ENCODE results near the gene GUCY1A2. TPM values are rescaled to one million over a fixed set of nuclear protein-coding genes. Genes with fewer than 3 reads are reported as not detected.

The GUCY1A2 gene
- total RNA-seq, 2 donors from 2014 or later = 3.7 to 5.3 TPM

GRCh38 chr11:106745941-106746340 is 272.3 kb downstream of the GUCY1A2 start:
- TF ChIP-seq CTCF (conservative IDR thresholded peaks at IDR 0.05) = no peak
- Mint-ChIP-seq H3K27ac (no peak overlapping the region), H3K9me3 (no peaks in the 10 kb centered on the region), H3K4me3 (no peak overlapping the region), H3K4me1 (peaks cover 6% of the 10 kb centered on the region), H3K36me3 (ENCODE audit: low read depth) (no peaks in the 10 kb centered on the region), H3K27me3 (ENCODE audit: insufficient read depth) (no peaks in the 10 kb centered on the region)
- no peak for DNase-seq
- Histone ChIP-seq H3K4me1 (ENCODE audit: control insufficient read depth, insufficient read depth, low read length) (no peaks in the 10 kb centered on the region), H3K27me3 (ENCODE audit: control insufficient read depth, insufficient read depth, low read length, poor library complexity, severe bottlenecking) (no peaks in the 10 kb centered on the region), H3K4me3 (ENCODE audit: low read length) (no peak overlapping the region), H3K27ac (ENCODE audit: low read depth, low read length) (no peak overlapping the region), H3K36me3 (ENCODE audit: control insufficient read depth, insufficient read depth, low read length) (no peaks in the 10 kb centered on the region), H3K9me3 (ENCODE audit: control insufficient read depth, low read length) (no peaks in the 10 kb centered on the region), H3K9ac (ENCODE audit: extremely low read depth, low read length, poor library complexity, severe bottlenecking) (no peak overlapping the region)
- 79% methylated on average over 1 of the region's 1 CpG; no CpG with 5 or more reads in 1 of the 2 experiments for WGBS, 2 experiments (ENCODE audit: insufficient coverage in 1 of 2, insufficient read length in 1 of 2)

GRCh38 chr11:106733635-106734034 is 284.6 kb downstream of the GUCY1A2 start:
- Mint-ChIP-seq H3K4me3 (no peak overlapping the region), H3K36me3 (ENCODE audit: low read depth) (no peaks in the 10 kb centered on the region), H3K9me3 (peaks cover 4% of the 10 kb centered on the region), H3K27ac (no peak overlapping the region), H3K4me1 (no peaks in the 10 kb centered on the region), H3K27me3 (ENCODE audit: insufficient read depth) (no peaks in the 10 kb centered on the region)
- TF ChIP-seq CTCF (conservative IDR thresholded peaks at IDR 0.05) = no peak
- no peak for DNase-seq
- no peak overlapping the region for H3K4me3 ChIP-seq (ENCODE audit: low read length)
- no peaks in the 10 kb centered on the region for H3K9me3 ChIP-seq (ENCODE audit: control insufficient read depth, low read length)
- H3K27me3 ChIP-seq (ENCODE audit: control insufficient read depth, insufficient read depth, low read length, poor library complexity, severe bottlenecking) = no peaks in the 10 kb centered on the region
- 90 to 91% methylated on average over 3 to 4 of the region's 4 CpGs for WGBS, 2 experiments (ENCODE audit: insufficient coverage in 1 of 2, insufficient read length in 1 of 2)
- no peaks in the 10 kb centered on the region for H3K4me1 ChIP-seq (ENCODE audit: control insufficient read depth, insufficient read depth, low read length)
- no peak overlapping the region for H3K27ac ChIP-seq (ENCODE audit: low read depth, low read length)
- H3K9ac ChIP-seq (ENCODE audit: extremely low read depth, low read length, poor library complexity, severe bottlenecking) = no peak overlapping the region
- H3K36me3 ChIP-seq (ENCODE audit: control insufficient read depth, insufficient read depth, low read length) = no peaks in the 10 kb centered on the region

DNA sequence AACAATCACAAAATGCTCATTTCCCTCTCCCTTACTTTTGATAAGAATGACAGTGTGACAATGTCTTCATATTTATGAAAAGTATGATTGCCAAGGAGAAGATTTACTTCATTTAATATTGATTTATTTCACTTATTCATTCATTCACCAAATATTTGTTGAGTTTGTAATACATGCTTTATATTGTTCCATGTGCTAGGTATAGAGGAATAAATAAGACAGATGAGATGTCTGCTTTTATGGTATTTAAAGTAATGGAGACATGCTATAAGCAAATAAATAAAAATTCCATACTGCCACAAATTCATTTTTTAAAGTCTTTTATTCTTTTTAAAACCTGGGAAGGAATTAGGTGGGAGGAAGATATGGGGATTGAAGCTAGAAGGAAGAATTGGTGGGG is 289.4 kb downstream of the GUCY1A2 start:
- H3K36me3 Mint-ChIP-seq (ENCODE audit: low read depth) = no peaks in the 10 kb centered on the region
- no peaks in the 10 kb centered on the region for H3K27me3 Mint-ChIP-seq (ENCODE audit: insufficient read depth)
- no peak overlapping the region for H3K4me3 ChIP-seq (ENCODE audit: low read length)
- no peaks in the 10 kb centered on the region for H3K36me3 ChIP-seq (ENCODE audit: control insufficient read depth, insufficient read depth, low read length)
- H3K27me3 ChIP-seq (ENCODE audit: control insufficient read depth, insufficient read depth, low read length, poor library complexity, severe bottlenecking) = no peaks in the 10 kb centered on the region
- H3K4me3 Mint-ChIP-seq = no peak overlapping the region
- no peak for TF ChIP-seq CTCF (conservative IDR thresholded peaks at IDR 0.05)
- H3K4me1 ChIP-seq (ENCODE audit: control insufficient read depth, insufficient read depth, low read length) = peaks cover 3% of the 10 kb centered on the region
- no peaks in the 10 kb centered on the region for H3K9me3 Mint-ChIP-seq
- no peak for DNase-seq
- peaks cover 9% of the 10 kb centered on the region for H3K4me1 Mint-ChIP-seq
- H3K9ac ChIP-seq (ENCODE audit: extremely low read depth, low read length, poor library complexity, severe bottlenecking) = no peak overlapping the region
- H3K27ac Mint-ChIP-seq = no peak overlapping the region
- H3K27ac ChIP-seq (ENCODE audit: low read depth, low read length) = no peak overlapping the region
- no peaks in the 10 kb centered on the region for H3K9me3 ChIP-seq (ENCODE audit: control insufficient read depth, low read length)

Measured in endodermal cell (in vitro differentiated cells).